ENCODE measurements around the gene CPA5. TPM values are rescaled to one million over a fixed set of nuclear protein-coding genes. Genes with fewer than 3 reads are reported as not detected.

CPA5 gene
- total RNA-seq, 1 donor from 2014 or later = 0.72 TPM

- DNase-seq (ENCODE audit: low spot score) = no peak
Observed at GRCh38 chr7:130395421-130395820, 50.8 kb downstream of the CPA5 start.

DNA sequence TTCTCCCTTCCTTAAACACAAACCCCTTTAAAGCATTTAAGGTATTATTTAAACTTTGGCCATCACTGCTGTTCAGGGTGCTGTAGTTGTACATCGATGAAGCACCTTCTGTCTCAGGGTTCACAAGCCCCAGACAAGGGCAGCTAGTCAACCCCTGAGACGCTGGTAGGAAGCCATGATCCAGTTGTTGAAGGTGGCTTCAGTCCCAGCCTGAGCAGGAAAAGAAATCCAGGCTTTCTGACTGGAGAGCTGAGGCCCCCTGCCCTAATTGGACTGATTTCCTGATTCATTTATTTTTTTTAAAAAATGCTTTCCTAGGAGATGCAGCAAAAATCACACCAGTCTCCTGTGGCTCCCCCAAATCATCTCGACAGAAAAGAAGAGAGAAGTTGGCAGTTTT, 51.5 kb downstream of the CPA5 start:
- no peak for DNase-seq (ENCODE audit: low spot score)

DNA sequence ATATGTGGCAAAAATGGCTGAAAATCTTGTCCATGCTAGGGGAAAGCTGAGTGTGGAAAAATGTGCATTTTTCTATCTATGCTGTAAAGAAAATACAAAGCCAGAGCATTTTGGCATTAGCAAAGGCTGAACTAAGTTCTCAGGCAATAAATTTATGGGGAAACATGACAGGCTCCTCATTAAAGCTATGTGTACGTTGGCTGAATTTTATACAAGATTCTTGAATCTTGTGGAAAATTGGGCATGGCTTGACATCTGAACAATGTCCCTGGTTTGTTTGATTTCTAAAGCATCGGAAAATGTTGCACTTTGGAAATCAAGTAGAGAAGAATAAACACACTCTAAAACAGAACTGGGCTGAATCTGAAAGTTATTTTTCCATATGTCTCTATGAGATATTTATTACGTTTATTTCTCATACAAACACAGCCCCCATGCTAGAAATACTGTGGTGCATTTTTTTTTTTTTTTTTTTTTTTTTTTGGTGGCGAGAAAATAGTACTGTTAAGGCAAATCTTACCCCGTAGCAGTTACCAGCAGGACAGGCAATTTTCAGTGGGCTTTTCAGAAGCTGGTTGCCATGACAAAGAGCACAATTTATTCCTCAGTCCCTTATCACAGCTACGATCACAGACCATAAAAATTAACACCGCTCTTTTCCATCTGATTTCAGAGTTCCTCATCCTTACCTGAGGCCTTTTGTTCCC, 52.6 kb downstream of the CPA5 start:
- peak; percentile 87 for DNase-seq (ENCODE audit: low spot score)

- DNase-seq (ENCODE audit: low spot score) = no peak
Observed at GRCh38 chr7:130397758-130398073, 53.1 kb downstream of the CPA5 start.

DNA sequence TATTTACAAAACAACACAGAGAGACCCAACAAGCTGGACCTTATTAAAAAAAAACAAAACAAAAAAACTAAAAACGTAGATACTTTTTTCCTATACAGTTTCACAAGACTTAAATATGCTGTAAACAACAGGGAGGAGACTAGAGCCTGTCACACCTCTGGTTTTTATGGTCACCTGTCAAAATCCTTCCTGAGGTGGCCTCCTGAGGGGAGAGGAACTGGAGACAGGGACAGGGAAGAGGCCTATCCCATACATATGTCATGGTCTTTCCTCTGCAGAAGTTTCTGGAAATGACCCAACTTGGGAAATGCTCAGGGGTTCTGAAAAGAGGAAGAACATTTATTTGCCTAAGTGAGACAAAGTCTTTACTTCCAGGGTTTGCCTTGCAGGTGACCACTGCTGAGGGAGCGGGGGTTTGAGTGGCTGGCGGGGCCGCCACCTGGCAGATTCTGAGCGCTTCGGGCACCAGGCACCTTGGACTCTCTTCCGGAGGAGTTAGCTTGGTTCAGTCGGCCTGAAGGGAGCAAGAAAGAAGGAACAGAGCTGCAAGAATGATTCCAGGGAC, 54.0 kb downstream of the CPA5 start:
- DNase-seq (ENCODE audit: low spot score) = no peak

DNA sequence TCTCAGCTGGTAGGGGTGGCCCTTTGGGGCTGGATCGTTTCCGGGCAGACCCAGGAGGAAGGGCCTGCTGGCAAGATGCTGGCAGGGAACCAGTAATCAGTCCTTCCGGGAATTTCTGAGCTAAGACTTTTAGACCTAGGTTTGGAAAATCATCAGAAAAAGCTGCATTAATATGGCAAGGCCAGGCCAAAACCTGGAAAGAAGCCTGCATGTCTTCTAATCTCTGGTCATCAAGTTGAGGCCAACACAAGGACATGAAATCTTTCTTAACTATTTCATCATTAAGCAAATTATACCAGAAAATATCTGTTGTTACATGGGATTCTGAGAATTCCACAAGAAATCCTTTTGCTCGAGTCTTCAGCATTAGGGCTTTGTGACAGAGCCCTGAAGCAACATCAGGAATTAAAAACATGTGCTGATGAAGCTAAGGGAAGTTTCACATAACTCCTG, 55.5 kb downstream of the CPA5 start:
- peak; percentile 90 for DNase-seq (ENCODE audit: low spot score)

GRCh38 chr7:130401101-130401500, 56.5 kb downstream of the CPA5 start:
- no peak for DNase-seq (ENCODE audit: low spot score)

DNA sequence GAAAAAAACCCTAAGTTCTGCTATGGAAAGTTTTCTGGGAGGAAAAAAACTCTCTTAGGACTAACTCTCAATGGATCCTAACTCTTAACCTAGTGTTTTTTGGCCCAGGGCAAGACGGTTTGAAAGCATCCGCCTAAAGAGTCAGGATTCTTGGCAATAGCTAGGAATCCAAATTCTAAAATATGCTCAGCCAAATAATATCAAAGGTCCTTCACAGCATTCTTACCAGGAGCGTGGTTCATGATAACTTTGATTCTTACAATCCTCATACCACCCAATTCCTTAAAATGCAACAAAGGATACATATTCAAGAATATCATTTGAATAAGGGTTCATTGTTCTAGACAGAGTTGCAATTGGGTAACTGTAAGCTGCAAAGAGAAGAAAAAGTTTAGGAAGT, 57.0 kb downstream of the CPA5 start:
- DNase-seq (ENCODE audit: low spot score) = no peak

- no peak for DNase-seq (ENCODE audit: low spot score)
Observed at GRCh38 chr7:130405003-130405402, 60.4 kb downstream of the CPA5 start.

- peak; percentile 84 for DNase-seq (ENCODE audit: low spot score)
Observed at GRCh38 chr7:130409067-130409711, 64.6 kb downstream of the CPA5 start.

GRCh38 chr7:130409712-130410072, 65.1 kb downstream of the CPA5 start:
- no peak for DNase-seq (ENCODE audit: low spot score)

- DNase-seq (ENCODE audit: low spot score) = no peak
Observed at GRCh38 chr7:130410868-130411541, 66.4 kb downstream of the CPA5 start.

DNA sequence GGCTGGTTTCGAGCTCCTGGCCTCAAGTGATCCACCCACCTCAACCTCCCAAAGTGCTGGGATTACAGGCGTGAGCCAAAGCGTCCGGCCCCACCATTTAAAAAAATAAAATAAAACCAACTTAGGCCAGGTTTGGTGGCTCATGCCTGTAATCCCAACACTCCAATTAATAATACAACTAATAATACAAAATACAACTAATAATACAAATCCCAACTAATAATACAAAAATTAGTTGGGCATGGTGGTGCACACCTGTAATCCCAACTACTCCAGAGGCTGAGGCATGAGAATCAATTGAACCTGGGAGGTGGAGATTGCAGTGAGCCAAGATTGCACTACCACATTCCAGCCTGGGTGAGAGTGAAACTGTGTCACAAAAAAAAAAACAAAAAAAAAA, 68.6 kb downstream of the CPA5 start:
- DNase-seq (ENCODE audit: low spot score) = no peak

DNA sequence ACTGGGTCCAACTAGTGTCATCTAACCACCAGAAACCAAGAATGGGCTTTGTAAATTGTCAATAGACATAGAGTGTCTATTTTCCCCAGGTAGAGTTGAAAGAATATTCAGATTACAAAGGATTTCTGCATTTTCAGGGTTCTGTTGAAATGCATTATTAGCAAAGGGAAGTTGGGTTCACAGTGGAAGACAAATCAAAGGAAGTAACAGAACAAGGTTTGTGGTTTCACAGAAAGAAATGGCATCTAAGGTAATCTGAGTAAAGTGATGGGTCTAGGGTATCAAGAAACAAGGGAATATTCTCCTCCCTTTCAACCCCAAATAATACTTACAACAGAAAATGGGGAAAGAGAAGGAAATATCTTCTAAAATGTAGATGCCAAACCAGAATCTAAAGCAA, 70.4 kb downstream of the CPA5 start:
- no peak for DNase-seq (ENCODE audit: low spot score)

DNA sequence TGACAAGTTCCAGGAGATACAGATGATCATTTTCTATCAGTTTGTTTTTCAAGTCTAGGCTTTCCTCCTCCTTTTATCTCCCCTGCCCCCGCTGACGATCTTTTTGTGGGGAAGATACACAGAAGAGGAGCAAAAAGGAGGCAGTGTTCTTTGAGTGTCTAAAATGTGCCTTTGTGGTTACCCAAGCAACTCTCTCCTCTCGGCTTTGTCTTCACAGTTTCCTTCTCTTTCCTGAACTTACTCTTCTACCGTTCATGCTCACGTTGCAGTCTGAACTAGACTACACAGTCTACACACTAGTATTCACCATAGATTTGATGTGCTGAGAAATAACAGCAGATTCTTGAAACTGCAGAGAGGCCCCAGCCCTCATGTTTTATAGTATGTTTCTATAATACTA, 72.6 kb downstream of the CPA5 start:
- peak; percentile 55 for DNase-seq (ENCODE audit: low spot score)

GRCh38 chr7:130418306-130418705, 73.7 kb downstream of the CPA5 start:
- no peak for DNase-seq (ENCODE audit: low spot score)

Other genes with a start within 250 kb of the CPA5 start
- 23.1 TPM for gene TMEM209, start 139.4 kb upstream of the CPA5 start, total RNA-seq (ENCODE audit: insufficient read depth, low replicate concordance)
- not detected for gene SSMEM1, start 137.0 kb upstream of the CPA5 start, total RNA-seq (ENCODE audit: insufficient read depth, low replicate concordance)
- 1.9 TPM for gene CPA2, start 78.0 kb upstream of the CPA5 start, total RNA-seq (ENCODE audit: insufficient read depth, low replicate concordance)
- gene CPA4, start 51.7 kb upstream of the CPA5 start, total RNA-seq (ENCODE audit: insufficient read depth, low replicate concordance) = 32.7 TPM
- gene CPA1, start 35.7 kb downstream of the CPA5 start, total RNA-seq (ENCODE audit: insufficient read depth, low replicate concordance) = 7.0 TPM
- 6.7 TPM for gene CEP41, start 96.2 kb downstream of the CPA5 start, total RNA-seq (ENCODE audit: insufficient read depth, low replicate concordance)
- gene MEST, start 147.3 kb downstream of the CPA5 start, total RNA-seq (ENCODE audit: insufficient read depth, low replicate concordance) = 417 TPM

Measured in umbilical cord (tissue), 2 donors.